WTC11 (cell line): ENCODE results near the gene AKR1B15.

ENCODE experiments used
- AFF4 ChIP-seq: sonication (generic); formaldehyde crosslinking; IDR thresholded peaks from 2 replicates; pipeline ENCODE4 v1.8.1; 2023; ENCODE audit warnings: mild to moderate bottlenecking, missing genetic modification reagents, borderline replicate concordance
- CREM ChIP-seq: sonication (generic); formaldehyde crosslinking; IDR thresholded peaks from 2 replicates; pipeline ENCODE4 v1.8.1; 2022; ENCODE audit warnings: mild to moderate bottlenecking, missing genetic modification reagents, moderate library complexity
- CTCF ChIP-seq: fragments of 200-600 bp; IDR thresholded peaks from 2 replicates; pipeline ENCODE4 v1.8.0; 2022; ENCODE audit warnings: antibody characterized with exemption
- ESRRA ChIP-seq: sonication (generic); formaldehyde crosslinking; IDR thresholded peaks from 2 replicates; pipeline ENCODE4 v1.8.1; 2022; ENCODE audit warnings: mild to moderate bottlenecking, missing genetic modification reagents, borderline replicate concordance
- FOXJ3 ChIP-seq: sonication (generic); formaldehyde crosslinking; IDR thresholded peaks from 2 replicates; pipeline ENCODE4 v1.9.0; 2021; ENCODE audit warnings: missing genetic modification reagents, mild to moderate bottlenecking, borderline replicate concordance
- FOXK1 ChIP-seq: sonication (generic); formaldehyde crosslinking; IDR thresholded peaks from 2 replicates; pipeline ENCODE4 v1.8.0; 2022; ENCODE audit warnings: mild to moderate bottlenecking, moderate library complexity, missing genetic modification reagents
- FOXP1 ChIP-seq: sonication (generic); formaldehyde crosslinking; IDR thresholded peaks from 2 replicates; pipeline ENCODE4 v1.8.0; 2022; ENCODE audit warnings: missing genetic modification reagents, mild to moderate bottlenecking, moderate library complexity, borderline replicate concordance
- HMGXB4 ChIP-seq: sonication (generic); formaldehyde crosslinking; IDR thresholded peaks from 2 replicates; pipeline ENCODE4 v1.8.1; 2023; ENCODE audit warnings: mild to moderate bottlenecking, moderate library complexity, missing genetic modification reagents
- NR3C1 ChIP-seq: sonication (generic); formaldehyde crosslinking; conservative IDR thresholded peaks from 2 replicates; pipeline ENCODE4 v1.8.1; 2023; ENCODE audit warnings: low read depth, mild to moderate bottlenecking, missing genetic modification reagents
- SP1 ChIP-seq: sonication (generic); formaldehyde crosslinking; conservative IDR thresholded peaks from 2 replicates; pipeline ENCODE4 v1.8.1; 2022; ENCODE audit warnings: missing genetic modification reagents
- ZNF317 ChIP-seq: sonication (generic); formaldehyde crosslinking; IDR thresholded peaks from 2 replicates; pipeline ENCODE4 v1.8.1; 2023; ENCODE audit warnings: low read depth, mild to moderate bottlenecking, moderate library complexity, missing genetic modification reagents, borderline replicate concordance
- TF ChIP-seq, protein P1 (sequence below): sonication (generic); formaldehyde crosslinking; IDR thresholded peaks from 2 replicates; pipeline ENCODE4 v1.8.1; 2022; ENCODE audit warnings: mild to moderate bottlenecking, missing genetic modification reagents, moderate library complexity, borderline replicate concordance

DNA sequence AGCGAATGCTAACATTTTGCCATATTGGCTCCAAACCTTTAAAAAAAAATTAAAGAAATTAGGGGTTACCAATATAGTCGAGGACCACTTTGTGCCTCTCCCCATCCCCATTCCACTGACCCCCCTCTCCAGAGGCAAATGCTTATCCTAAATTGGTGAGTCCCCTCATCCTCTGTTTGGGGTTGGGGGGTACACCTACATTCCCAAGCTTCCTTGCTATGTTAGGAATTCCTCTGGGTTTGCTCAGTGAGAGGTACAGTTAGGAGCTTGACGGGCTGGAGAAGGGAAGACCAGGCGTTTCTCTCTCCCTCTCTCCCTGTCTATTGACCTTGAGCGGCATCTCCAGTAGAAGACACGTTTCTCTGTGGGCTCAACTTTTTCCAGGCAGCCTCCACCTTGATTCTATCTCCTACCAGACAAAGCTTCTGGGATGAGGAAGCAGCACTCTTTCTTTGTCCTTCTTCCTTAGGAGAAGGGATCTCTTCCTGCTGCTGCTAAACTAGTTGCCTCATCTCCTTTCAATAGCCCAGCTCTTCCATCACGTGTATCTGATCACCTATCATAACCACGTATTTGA, 6.6 kb upstream of the AKR1B15 start:
- TF ChIP-seq CTCF: no peak
- TF ChIP-seq FOXJ3: no peak
- TF ChIP-seq SP1 (CRISPR knock-in tag): no peak
- TF ChIP-seq NR3C1 (CRISPR knock-in tag): no peak
- no peak for TF ChIP-seq ESRRA (CRISPR knock-in tag)
- TF ChIP-seq, protein P1, sequence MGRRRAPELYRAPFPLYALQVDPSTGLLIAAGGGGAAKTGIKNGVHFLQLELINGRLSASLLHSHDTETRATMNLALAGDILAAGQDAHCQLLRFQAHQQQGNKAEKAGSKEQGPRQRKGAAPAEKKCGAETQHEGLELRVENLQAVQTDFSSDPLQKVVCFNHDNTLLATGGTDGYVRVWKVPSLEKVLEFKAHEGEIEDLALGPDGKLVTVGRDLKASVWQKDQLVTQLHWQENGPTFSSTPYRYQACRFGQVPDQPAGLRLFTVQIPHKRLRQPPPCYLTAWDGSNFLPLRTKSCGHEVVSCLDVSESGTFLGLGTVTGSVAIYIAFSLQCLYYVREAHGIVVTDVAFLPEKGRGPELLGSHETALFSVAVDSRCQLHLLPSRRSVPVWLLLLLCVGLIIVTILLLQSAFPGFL (CRISPR knock-in tag): no peak
- no peak for TF ChIP-seq FOXP1 (CRISPR knock-in tag)
- no peak for TF ChIP-seq ZNF317 (CRISPR knock-in tag)
- TF ChIP-seq CREM (CRISPR knock-in tag): no peak
- no peak for TF ChIP-seq FOXK1
- no peak for TF ChIP-seq AFF4 (CRISPR knock-in tag)
- TF ChIP-seq HMGXB4 (CRISPR knock-in tag): no peak
